Epithelial cell of prostate (primary cell): ENCODE data around the gene PPP1R7.
"Not testable (repeated sequence)": the region's sequence is repeated elsewhere in the genome, so short reads cannot be mapped to it uniquely, and the experiment has no call there.

Experiments
- DNase-seq: peaks from one replicate; pipeline ENCODE4 v3.0.0-alpha.2; 2011; ENCODE audit warnings: low read depth, low spot score
- H3K27ac ChIP-seq: fragments of 450-650 bp; 2 replicates; pipeline ENCODE4 v1.5.1; 2017; ENCODE audit warnings: mild to moderate bottlenecking

Gene PPP1R7

DNA sequence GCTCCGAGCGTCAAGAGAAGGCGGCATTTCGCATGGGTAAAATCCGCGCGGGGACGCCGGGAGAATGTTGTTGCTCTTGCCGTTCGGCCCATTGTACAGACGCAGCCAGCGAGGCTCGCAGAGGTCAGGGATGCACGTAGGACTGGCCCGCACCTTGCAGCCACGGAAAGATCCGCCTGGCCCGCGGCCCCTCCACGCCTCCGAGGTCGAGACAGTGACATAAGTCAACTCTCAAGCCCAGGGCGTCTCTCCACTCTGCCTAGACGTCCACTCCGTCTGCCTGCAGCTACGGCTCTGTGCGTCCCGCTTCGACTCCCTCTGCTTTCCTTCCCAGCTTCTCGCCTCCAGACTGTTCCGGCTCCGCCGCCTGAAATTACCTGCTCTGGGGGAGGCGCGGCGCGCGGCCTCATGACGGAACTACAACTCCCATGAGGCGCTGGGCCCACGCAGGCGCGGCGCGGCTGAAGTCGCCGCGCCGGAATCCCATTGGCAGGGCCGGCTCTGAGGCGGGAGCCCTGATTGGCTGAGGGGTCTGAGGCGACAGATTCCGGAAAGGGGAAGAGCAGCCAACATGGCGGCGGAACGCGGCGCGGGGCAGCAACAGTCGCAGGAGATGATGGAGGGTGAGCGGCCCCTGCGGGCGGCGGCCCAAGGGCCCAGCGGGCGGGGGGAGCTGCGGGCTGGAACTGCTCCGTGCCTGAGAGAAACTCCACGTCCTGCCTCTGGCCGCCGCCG, at the start of gene PPP1R7:
TSS of gene PPP1R7 (plus strand) at position 543 of the 735 bp plus-strand sequence. CDS start at position 572, 29 bp downstream.
- peak within 1 kb of the TSS; percentile 39 for H3K27ac ChIP-seq
- DNase-seq: peak; percentile 83

GRCh38 chr2:241102239-241102803, 47.9 kb upstream of the PPP1R7 start, which contains the start of gene MTERF4:
MTERF4 (minus strand) TSS chr2:241102287; CDS start chr2:241102273, 14 bp downstream.
- DNase-seq: peak; percentile 26
- peak within 1 kb of the TSS; percentile 73 for H3K27ac ChIP-seq

- DNase-seq: no peak
- H3K27ac ChIP-seq: peak overlapping the region; percentile 73
Measured at GRCh38 chr2:241103176-241103595, 47.1 kb upstream of the PPP1R7 start.

DNA sequence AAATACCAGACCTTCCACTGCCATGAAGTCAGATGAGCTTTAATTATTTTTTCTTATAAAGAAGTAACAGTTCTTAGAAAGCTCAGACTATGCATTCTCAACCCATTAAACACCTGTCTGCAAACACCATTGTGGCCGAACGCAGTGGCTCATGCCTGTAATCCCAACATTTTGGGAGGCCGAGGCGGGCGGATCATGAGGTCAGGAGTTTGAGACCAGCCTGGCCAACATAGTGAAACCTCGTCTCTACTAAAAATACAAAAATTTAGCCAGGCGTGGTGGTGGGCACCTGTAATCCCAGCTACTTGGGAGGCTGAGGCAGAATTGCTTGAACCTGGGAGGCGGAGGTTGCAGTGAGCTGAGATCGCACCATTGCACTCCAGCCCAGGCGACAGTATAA, 45.7 kb upstream of the PPP1R7 start:
- DNase-seq: not testable (repeated sequence)

GRCh38 chr2:241105641-241106040, 44.6 kb upstream of the PPP1R7 start:
- no peak overlapping the region for H3K27ac ChIP-seq
- no peak for DNase-seq

More for the DNA sequence above, 45.7 kb upstream of the PPP1R7 start:
- not testable (repeated sequence) for H3K27ac ChIP-seq

DNA sequence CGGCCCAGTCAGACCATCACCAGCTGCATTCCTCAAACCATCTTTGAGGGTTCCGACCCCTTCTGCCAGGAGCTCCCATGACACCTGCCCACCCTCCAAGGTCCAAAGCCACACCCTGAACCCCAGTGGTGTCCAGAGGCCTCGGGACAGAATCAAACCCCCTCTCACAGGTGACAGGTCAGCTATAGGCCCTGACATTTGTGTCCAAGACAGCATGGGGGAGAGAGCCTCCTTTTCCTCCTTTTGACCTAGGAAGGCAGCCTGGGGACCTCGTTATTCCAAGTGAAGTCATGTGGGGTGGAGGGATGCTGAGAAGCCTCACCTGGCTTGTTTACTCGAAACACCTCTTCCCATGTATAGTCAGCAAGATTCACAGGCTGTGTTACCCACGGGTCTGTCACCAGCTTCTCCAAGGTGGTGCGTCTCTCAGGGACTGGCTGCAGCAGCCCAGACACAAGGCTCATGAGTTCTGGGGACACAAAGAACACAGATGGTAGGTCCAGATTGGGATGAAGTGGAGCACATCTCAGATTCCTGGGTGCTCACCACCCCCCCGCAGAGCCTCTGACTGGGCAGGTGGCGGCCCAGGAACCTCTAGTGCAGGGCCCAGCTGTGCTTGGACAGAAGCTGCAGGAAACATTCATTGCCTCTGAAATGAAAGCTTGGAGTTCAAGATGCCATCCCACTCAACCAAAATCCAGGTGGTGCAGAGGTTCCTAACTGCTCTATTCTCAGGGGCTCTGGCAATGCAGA, 43.1 kb upstream of the PPP1R7 start:
- no peak overlapping the region for H3K27ac ChIP-seq
- no peak for DNase-seq

DNA sequence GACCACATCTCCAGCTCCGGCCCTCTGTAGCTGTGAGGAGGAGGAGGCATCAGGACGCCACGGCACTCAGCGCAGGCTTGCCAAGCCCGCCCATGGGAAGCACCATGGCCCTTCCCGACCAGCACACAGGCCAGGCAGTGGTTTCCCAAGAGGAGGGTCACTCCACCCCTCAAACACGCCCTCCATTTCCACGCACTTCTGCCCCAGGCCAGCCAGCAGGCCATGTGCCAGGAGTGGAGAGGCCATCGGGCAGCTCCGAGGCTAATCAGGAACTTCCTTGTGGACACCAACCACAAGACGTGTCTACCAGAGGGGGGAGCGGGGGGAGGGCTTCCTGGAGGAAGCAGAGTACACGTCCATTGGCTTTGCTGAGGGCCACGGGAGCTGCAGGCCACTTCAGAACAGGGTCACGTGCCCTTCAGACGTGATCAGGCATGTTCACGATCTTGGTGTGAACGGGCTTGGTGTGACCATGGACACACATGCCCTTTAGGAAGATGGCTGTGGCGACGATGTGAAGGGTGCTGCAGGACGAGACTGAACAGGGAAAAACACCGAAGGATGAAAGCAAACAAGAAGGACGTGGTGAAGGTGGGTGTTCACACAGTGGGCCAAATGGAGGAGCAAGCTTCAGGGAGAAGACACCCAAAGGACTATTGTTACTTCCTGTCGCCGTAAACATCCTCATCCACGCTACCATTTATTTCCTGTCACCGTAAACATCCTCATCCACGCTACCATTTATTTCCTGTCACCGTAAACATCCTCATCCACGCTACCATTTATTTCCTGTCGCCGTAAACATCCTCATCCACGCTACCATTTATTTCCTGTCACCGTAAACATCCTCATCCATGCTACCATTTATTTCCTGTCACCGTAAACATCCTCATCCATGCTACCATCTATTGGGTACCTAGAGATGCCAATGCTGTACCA, 41.7 kb upstream of the PPP1R7 start:
- no peak for DNase-seq
- H3K27ac ChIP-seq: no peak overlapping the region

GRCh38 chr2:241109210-241110088, 40.8 kb upstream of the PPP1R7 start:
- no peak overlapping the region for H3K27ac ChIP-seq
- DNase-seq: no peak

DNA sequence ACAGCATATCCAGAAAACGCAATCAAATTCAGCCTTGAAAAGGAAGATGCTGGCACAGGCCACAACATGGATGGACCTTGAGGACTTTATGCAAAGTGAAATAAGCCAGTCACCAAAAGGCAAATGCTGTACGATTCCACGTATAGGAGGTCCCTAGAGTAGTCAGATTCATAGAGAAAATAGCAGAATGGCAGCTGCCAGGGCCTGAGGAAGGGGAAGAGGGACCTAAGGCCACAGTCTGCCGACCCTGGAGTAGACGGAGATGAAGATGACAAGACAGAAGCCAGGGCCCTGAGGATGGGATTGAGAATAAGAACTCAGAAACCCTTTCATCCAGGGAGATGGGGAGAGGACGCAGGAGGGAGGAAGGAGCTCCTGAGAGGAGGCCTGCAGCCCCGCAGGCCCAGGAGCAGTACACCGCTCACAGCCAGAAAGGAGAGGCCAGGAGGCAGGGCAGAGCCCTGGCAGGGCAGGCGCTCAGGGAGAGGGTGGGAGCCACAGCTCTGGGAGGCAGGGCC, 40.1 kb upstream of the PPP1R7 start:
- DNase-seq: no peak
- H3K27ac ChIP-seq: no peak overlapping the region

GRCh38 chr2:241110607-241111439, 39.4 kb upstream of the PPP1R7 start:
- DNase-seq: no peak

DNA sequence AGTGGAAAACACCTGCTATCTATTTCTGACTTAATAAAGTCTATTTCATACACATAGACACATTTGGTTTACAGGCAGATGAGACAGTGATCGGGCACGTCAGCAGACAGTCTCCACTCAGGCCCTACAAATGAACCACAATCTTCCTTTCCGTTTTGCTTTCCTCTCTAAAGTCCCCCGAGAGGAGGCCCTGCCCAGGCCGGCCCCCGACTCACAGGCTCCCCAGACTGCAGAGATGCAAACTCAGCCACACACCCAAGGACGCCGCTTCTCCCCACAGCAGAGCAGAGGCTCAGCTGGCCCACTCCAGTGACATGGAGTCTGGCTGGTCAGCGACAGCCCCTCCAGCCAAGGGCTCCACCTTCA, 38.8 kb upstream of the PPP1R7 start:
- DNase-seq: no peak
- H3K27ac ChIP-seq: no peak overlapping the region

More at GRCh38 chr2:241110607-241111439, 39.4 kb upstream of the PPP1R7 start:
- H3K27ac ChIP-seq: no peak overlapping the region

- H3K27ac ChIP-seq: no peak overlapping the region
Measured at GRCh38 chr2:241112046-241112445, 38.2 kb upstream of the PPP1R7 start.

DNA sequence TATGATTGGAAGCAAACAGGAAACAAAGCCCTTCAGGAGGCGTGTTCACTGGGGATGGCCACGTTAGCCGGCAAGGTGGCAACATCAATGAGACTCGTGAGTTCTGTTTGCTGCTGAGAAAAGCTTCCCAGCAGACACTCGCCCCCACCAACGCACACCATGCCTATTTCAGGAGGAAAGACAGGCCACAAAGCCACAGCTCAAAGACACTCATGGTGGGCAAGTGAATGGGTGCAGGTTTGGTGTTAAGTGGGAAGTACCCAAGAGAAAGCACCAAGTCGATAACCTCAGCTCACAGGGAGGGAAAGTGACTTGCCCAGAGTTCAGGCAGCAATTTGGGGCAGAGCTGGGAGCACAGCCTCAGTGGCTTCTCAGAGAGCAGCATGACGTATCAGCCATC, 37.7 kb upstream of the PPP1R7 start:
- DNase-seq: no peak
- no peak overlapping the region for H3K27ac ChIP-seq

More at GRCh38 chr2:241112046-241112445, 38.2 kb upstream of the PPP1R7 start:
- no peak for DNase-seq

DNA sequence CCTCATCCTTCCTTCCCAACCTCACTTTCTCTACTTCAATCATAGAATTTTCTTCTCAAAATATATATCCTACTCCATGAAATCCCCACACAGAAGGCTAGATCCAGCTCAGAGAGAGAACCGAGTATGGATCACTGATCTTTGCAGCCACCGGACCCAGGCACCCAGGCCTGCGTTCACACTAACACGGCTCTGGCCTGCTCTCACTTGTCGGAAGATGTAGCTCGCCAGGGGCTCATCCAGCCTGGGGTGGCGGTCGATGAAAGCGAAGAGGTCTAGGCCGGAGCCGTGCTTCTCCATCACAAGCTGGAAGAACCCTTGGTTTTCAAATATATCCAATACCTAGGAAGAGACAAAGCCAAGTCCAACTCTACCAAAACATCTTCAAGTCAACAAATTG, 35.4 kb upstream of the PPP1R7 start:
- no peak overlapping the region for H3K27ac ChIP-seq
- no peak for DNase-seq

DNA sequence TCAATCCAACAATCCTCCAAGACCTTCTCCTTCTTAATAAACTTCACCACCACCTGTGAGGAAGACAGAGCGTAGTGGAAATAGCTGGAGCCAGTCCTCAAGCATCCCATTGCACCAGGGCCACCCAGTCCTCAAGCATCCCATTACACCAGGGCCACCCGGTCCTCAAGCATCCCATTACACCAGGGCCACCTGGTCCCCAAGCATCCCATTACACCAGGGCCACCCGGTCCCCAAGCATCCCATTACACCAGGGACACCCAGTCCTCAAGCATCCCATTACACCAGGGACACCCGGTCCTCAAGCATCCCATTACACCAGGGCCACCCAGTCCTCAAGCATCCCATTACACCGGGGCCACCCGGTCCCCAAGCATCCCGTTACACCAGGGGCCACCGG, 34.9 kb upstream of the PPP1R7 start:
- DNase-seq: no peak
- no peak overlapping the region for H3K27ac ChIP-seq

GRCh38 chr2:241116606-241117560, 33.4 kb upstream of the PPP1R7 start:
- H3K27ac ChIP-seq: no peak overlapping the region

More at GRCh38 chr2:241116606-241117560, 33.4 kb upstream of the PPP1R7 start:
- no peak for DNase-seq
